Activated T-cell treated with anti-CD3 and anti-CD28 coated beads for 48 hours (primary cell): ENCODE results near the gene INSR.
A peak's percentile ranks its signal among the peaks of the same experiment; 100 is the strongest.
"Not testable (repeated sequence)": the region's sequence is repeated elsewhere in the genome, so short reads cannot be mapped to it uniquely, and the experiment has no call there.

Experiments
- DNase-seq: peaks from one replicate; pipeline ENCODE4 v3.0.0-alpha.2; 2020; ENCODE audit warnings: low read depth

Gene INSR

GRCh38 chr19:7293762-7294557, at the start of gene INSR:
Gene INSR, minus strand, starts transcription at chr19:7294414. Its CDS starts 523 bp downstream, at chr19:7293891.
- DNase-seq = peak; percentile 63

DNA sequence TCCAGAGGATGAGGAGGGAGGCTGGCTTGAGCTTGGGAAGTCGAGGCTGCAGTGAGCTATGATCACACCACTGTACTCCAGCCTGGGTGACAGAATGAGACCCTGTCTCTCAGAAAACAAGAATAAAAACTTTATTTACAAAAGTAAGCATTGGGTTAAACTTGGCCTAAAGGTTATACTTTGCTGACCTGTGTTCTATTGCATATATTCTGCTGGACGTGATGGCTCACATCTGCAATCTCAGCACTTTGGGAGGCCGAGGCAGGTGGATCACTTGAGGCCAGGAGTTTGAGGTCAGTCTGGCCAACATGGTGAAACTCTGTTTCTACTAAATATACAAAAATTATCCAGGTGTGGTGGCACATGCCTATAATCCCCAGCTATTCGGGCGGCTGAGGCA, 47.9 kb upstream of the INSR start:
- no peak for DNase-seq

- peak; percentile 80 for DNase-seq
Observed at GRCh38 chr19:7340959-7341837, 47.0 kb upstream of the INSR start.

GRCh38 chr19:7337380-7338194, 43.4 kb upstream of the INSR start:
- no peak for DNase-seq

GRCh38 chr19:7336321-7336973, 42.2 kb upstream of the INSR start:
- DNase-seq = no peak

GRCh38 chr19:7333198-7334118, 39.2 kb upstream of the INSR start:
- no peak for DNase-seq

- no peak for DNase-seq
Observed at GRCh38 chr19:7331446-7331845, 37.2 kb upstream of the INSR start.

DNA sequence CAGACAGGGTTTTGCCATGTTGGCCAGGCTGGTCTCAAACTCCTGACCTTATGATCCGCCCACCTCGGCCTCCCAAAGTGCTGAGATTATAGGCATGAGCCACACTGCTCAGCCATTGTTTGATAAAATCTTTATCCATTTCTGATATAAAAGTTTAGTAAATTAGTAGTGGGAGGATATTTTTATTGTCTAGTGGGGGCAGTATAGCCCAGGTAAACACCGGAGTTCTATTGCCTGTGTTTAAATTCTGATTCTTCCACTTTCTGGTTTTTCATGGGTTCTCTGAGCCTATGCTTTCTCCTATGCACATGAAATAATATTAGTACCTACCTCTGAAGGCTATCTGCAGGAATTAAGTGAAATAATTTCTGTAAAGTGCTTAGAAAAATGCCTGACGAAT, 34.4 kb upstream of the INSR start:
- DNase-seq = no peak

GRCh38 chr19:7327802-7328201, 33.6 kb upstream of the INSR start:
- DNase-seq = no peak

DNA sequence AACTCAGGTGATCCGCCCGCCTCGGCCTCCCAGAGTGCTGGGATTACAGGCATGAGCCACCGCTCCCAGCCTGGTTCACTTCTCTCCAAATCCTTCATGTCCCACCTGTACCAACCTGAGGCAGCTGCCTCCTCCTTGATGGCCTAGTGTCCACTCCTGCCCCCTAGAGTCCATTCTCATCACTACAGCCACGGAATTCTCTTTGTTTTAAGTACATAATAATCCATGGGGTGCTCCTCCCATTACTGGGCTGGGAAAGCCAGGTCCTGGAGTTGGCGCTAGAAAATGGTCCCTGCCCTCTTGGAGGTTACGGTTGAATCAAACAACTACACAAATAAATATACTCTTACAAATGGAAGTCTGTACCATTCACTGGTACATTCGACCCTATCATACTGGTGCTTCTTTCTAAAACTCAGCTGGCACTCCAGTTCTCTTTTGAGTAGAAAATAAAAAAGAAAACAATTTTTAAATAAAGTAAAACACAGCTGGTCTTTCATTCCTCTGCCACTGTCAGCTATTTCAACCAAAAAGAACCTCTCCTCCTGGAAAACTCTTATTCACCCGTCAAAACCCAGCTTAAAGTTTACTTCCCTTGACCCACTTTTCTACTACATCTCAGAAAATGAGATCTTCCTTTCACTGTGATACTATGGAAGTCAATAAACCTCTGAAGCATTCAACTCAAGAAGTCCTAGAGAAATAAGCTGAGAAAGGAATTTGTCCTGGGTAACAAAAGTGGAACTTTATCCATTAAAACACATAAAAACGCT, 32.1 kb upstream of the INSR start:
- DNase-seq = peak; percentile 26

- DNase-seq = no peak
Observed at GRCh38 chr19:7318176-7318575, 24.0 kb upstream of the INSR start.

- no peak for DNase-seq
Observed at GRCh38 chr19:7312816-7313215, 18.6 kb upstream of the INSR start.

DNA sequence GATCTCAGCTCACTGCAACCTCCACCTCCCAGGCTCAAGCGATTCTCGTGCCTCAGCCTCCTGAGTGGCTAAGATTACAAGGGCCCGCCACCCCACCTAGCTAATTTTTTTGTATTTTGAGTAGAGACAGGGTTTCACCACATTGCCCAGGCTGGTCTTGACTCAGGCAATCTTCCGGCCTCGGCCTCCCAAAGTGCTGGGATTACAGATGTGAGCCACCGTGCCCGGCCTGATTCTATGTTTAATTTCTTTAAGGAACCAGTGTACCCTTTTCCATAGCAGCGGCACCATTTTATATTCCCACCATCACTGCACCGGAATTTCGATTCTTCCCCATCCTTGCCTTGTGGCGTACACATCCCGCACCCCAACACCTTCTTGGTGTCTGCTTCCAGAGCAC, 17.7 kb upstream of the INSR start:
- DNase-seq = no peak

DNA sequence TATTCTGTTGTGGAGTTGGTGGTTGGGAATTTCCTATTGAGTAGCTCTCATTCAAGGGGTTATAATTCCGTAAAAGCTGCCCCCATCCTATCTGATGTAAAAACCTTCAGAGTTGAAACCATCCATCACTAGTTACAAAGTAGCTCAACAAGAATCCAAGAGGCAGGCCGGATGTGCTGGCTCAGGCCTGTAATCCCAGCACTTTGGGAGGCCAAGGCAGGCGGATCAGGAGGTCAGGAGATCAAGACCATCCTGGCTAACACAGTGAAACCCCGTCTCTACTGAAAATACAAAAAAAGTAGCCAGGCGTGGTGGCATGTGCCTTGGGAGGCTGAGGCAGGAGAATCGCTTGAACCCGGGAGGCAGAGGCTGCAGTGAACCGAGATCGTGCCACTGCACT, 14.1 kb upstream of the INSR start:
- not testable (repeated sequence) for DNase-seq

GRCh38 chr19:7307590-7308218, 13.5 kb upstream of the INSR start:
- DNase-seq = no peak

DNA sequence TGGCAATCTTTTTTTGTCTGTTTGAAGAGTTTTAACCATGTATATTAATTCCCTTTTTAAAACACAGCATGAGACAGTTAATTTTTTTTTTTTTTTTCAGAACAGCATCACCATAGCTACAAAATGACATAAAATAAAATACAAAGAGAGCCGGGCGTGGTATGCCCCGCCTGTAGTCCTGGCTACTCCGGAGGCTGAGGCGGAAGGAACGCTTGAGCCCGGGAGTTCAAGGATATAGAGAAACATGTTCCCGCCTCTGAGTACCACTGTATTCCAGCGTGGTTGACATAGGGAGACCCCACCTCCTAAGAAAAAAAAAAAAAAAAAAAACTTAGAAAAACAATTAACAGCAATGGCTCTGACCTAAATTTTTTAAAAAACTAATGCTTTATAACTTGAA, 10.0 kb upstream of the INSR start:
- DNase-seq = no peak

DNA sequence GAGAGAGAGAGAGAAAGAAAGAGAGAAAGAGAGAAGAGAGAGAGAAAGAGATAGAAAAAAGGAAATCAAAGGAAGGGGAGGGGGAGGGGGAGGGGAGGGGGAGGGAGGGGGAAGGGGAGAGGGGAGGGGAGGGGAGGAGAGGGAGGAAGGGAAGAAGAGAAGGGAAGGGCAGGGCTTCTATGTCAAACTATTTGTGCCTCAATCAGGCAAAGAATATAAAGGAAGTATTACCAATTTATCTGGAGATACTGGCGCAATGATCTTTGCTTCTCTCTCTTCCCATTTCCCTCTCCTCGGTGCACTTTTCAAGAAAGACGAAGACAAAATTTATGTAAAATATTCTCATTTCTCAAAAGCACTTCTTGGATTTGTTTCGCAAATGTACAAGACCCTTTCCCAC, 9.3 kb upstream of the INSR start:
- no peak for DNase-seq

GRCh38 chr19:7301525-7301924, 7.3 kb upstream of the INSR start:
- DNase-seq = no peak

- DNase-seq = no peak
Observed at GRCh38 chr19:7297742-7298141, 3.5 kb upstream of the INSR start.
